Fibroblast of upper back skin (primary cell): ENCODE measurements around the gene TMEM174.
A peak's percentile ranks its signal among the peaks of the same experiment; 100 is the strongest.

Experiments
- DNase-seq: peaks from one replicate; pipeline ENCODE4 v3.0.0-alpha.2; 2013

TMEM174 gene

DNA sequence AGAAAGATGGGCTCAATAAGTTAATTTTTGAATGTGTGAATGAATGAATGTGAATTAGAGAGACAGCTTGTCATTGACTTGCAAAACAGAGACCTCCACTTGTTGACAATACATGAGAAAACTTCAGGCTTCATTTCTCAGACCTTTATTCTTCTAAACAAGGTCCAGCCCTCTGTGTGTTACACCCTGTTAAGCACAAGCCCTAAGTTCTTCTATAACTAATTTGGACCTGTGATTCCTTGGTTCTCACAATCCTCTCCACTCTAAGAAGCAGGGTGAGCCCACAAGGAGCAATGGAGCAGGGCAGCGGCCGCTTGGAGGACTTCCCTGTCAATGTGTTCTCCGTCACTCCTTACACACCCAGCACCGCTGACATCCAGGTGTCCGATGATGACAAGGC, at the start of gene TMEM174:
TSS of gene TMEM174 (plus strand) at position 243 of the 400 bp plus-strand sequence. CDS start at position 294, 51 bp downstream.
- DNase-seq = no peak

GRCh38 chr5:73125289-73125688, 47.7 kb upstream of the TMEM174 start:
- no peak for DNase-seq

DNA sequence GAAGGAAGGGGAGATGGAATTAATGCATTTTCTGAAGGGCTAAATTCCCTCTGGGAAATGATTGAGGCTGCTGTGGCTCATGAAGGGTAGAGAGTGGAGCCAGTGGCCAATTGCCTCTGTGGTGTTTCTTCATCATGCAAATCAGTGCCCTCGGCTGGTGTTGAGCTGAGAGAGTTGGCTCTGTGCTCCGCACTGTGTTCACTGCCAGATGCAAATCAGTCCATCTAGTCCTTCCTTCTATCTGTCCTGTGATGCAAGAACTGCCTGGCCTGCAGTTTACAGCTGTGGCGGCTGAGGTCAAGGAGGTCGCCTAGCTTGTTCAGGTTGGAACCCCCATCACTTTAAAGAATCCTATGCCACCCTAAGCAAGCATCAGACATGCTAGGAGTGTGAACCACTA, 46.6 kb upstream of the TMEM174 start:
- DNase-seq = no peak

GRCh38 chr5:73126957-73127356, 46.0 kb upstream of the TMEM174 start:
- no peak for DNase-seq

- DNase-seq = no peak
These were observed 43.9 kb upstream of the TMEM174 start for GRCh38 chr5:73129143-73129542.

GRCh38 chr5:73130811-73131210, 42.2 kb upstream of the TMEM174 start:
- no peak for DNase-seq

DNA sequence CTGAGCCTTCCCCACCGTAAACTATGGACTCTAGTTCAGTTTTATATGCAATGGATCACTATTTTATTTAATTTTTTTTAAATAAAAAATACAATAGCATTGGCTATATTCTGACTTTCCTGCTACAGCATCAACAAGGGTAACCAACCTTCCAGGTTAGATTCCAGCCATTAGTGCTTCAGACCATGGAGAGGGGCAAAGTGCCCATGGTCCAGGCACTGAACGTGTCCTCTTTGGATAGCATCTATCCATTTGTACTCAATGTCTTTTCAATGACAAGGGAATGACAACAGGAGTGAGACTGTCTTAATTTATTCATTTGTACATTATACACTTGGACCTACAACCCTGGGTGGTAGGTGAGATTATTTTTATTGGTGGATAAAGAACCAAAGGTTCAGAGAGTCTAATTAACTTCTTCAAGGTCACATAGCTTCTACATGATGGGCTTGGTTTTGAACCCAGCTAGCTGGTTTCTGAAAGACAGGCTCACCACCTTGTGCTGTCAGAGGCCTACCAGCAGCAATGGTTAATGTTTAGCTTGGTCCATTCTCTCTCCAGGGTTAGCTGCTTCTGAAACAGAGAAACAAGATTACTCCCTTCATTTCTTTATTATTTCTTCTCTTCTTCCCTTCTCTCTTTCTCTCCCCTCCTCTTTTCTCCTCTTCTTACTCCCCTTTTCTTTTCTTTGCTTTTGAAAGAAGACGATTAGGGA, 41.1 kb upstream of the TMEM174 start:
- no peak for DNase-seq

DNA sequence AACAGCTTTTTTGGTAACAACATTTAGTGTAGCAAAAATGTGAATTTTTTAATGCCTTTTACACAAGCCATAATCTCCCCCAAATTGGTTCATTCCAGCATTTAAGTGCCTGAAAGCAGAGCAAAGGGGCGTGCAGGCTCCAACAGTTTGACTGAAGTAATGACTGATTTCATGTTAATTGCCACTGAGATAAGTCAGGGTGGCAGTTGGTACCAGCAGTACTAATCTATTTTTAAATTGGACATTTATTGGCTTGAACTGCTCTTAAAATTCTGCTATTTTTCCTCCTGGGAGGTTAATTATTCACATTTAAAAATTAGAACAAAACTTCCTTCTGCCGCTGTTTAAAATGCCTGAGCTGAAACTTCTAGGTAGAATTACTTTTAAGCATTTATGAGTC, 40.2 kb upstream of the TMEM174 start:
- no peak for DNase-seq

- peak; percentile 40 for DNase-seq
These were observed 38.0 kb upstream of the TMEM174 start for GRCh38 chr5:73135021-73135420.

DNA sequence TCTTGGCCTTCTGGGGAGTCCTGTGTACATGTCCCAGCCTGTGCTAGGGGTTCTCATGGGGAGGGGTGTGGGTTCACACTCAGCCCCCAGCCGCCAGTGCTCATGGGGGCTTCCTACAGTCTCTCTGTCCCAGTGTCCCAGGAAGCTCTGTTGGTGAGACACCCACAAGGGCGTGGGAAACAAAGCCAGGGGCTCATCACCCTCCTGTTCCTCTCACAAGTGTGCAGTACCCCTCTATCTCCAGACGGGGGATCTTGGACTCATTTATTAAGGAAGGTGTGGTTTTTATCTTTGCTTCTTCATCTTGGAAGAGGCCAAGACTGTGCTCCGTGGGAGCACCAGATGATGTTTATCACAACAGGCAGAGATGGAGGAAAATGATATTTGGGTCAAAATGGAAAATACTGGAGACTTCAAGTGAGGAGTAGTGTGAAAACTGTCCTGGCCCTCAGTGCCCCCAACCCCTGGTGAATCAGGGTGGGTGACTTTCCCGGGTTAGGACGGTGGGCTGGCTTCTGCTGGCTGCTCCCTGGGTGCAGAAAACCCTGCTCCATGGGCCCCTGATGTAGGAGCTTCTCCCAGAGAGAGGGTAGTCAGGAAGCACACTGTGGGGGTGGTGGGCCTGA, 37.5 kb upstream of the TMEM174 start:
- peak; percentile 76 for DNase-seq

GRCh38 chr5:73136055-73136562, 36.9 kb upstream of the TMEM174 start:
- DNase-seq = peak; percentile 82

DNA sequence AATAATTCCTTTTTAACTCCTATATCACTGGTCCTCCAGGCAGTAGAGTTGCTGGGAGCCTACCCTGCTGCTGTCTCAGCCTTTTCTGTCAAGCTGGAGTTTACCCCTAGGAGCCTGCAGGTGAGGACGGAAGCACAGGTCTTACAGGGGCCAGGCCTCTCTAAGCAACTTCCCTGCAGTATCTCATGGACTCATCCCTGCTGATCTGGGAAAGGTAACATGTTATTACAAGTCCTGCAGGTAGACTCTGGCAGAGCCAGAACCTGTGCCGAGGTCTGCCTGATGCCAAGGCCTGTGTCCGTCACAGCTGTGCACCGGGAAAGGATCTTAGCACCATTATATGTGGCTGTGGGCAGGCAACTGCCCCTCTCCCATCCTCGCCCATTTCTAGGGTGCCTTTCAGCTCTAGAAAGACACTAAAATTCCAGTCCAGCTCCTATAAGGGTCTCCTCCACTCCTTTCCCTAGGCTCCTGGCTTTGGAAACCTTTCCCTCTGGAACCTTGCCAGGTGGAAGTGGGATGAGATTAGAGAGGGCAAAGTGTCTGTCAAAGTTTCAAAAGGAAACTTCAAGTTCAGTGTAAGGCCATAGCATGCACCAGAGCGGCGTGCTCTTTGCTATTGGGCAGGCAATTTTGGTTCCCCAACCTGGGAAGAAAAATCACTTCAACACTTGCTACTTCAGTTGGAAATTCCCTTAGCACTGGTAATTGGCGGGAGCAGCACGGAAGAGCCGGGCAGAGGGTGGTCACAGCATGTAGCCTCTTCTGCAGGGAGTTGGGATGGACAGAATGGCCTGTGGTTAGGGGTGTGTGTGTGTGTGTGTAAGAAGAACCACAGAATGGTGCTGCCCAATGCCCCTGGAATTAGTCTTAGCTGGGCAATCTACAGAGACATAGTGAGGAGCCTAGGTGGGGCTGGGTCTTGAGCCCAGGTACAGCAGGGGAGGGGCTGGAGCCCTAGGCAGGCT, 35.1 kb upstream of the TMEM174 start:
- no peak for DNase-seq

DNA sequence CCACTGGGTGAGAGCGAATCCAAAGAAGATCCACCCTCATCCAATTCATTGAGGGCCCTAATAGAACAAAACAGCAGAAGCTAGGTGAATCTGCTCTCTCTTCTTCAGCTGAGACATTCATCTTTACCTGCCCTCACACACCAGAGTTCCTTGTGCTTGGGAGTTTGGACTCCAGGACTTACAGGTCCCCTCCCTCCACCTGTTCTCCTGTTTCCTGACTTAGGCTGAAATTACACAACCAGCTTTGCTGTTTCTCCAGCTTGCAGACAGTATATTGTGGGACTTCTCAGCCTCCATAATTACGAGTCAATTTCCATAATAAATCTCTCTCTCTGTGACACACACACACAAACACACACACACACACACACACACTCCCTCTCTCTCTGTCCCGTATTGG, 33.5 kb upstream of the TMEM174 start:
- no peak for DNase-seq

DNA sequence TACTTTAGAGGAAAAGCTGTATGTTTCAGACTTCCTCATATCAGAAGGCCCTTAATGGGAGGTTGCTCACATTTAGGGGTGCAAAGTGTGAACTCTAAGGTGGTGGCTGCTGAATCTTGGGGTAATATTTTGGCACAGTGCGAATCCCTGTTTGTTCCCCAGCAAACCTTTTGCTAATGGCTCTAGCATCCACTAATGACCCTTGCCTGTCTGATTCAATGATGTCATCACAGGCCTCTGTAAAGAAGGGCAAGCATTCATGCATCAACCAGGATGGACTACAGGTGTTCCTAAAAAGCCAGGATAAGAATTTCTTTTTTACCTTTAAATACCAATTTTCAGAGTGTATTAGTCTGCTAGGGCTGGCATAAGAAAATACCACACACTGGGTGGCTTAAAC, 32.2 kb upstream of the TMEM174 start:
- DNase-seq = no peak

GRCh38 chr5:73142035-73142434, 31.0 kb upstream of the TMEM174 start:
- DNase-seq = no peak

DNA sequence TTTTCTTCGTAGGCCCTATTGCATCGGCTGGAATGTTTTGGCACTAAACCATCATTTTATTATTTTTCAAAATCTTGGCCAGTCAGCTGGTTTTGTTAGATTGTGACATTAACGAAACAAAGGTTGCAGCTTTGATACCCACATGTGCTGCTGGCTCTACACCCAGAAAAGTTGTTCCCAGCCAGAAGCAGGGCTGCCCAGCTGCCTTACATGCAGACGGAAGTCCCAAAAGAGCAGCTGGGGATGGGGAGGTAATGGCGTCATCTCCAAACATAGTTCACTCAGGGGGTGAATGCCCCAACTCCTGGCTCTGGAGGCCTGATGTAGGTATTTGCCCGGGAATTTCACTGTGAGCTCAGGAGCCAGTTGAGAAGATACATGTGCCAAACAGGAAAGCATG, 29.3 kb upstream of the TMEM174 start:
- no peak for DNase-seq

GRCh38 chr5:73149540-73149939, 23.5 kb upstream of the TMEM174 start:
- DNase-seq = no peak

GRCh38 chr5:73150876-73151275, 22.1 kb upstream of the TMEM174 start:
- no peak for DNase-seq

GRCh38 chr5:73151766-73152410, 21.1 kb upstream of the TMEM174 start:
- peak; percentile 71 for DNase-seq

- no peak for DNase-seq
These were observed 20.3 kb upstream of the TMEM174 start for GRCh38 chr5:73152411-73153388.

DNA sequence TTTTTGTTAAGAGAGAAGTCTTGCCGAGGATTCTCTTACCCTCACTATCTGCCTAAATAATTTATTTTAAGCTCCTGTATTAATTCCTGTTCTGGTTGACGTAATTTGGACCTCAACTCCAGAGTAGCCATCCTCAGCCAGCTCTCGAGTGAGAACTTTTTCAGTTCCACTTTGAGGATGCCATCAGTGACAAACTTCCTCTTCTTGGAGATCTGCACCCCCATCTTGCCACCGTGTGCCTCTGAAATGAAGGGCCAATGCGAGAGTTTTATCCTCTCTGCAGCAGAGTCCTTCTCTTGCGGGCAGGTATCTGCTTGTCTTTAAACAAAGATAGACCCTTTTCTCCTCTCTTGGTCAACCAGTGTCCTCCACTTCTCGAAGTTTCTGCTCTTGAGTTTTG, 19.5 kb upstream of the TMEM174 start:
- DNase-seq = no peak
